GM19438 (cell line): ENCODE measurements around the gene ZFAND4.
"Not testable (repeated sequence)": the region's sequence is repeated elsewhere in the genome, so short reads cannot be mapped to it uniquely, and the experiment has no call there.

ENCODE experiments used
- ATAC-seq: cut with Tn5 transposase; IDR thresholded peaks from one replicate; pipeline ENCODE4 v1.9.1; 2021; ENCODE audit warnings: low read depth; ENCODE audit not compliant: unreplicated experiment

ZFAND4 gene

DNA sequence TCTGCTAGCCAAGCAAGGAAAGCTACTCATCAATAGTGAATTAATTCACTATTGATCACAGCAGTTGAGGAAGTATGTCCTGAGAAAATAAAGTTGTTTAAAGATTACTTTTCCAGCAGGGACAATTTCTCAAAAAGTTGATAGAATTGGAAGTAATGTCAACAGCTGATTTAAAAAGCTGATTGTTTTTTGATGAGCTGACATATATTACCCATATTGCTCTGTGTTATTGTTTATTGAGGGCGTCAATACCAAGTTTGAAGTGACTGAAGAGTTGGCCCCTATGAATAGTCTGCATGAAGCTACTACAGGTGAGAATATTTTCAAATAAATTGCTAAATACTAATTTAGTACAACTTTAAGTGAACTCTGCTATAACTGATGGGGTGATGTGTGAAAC, 28.0 kb downstream of the ZFAND4 start:
- no peak for ATAC-seq

DNA sequence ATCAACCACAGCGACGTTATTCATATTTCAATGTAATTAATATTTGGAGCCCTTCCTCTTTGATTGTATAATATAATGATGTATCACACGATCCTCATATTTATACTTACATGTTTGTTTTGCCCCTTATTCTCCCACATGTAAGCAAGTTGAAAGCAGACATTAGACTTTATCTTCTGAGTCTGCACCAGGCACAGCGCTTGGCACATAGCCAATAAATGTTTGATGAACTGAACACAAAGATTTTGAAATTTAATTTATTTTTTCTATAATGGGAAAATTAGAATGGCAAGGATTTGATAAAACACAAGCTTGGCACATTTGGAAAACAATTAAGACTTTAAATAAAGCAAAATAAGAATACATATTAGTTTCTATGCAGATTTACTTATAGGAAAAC, 31.6 kb downstream of the ZFAND4 start:
- no peak for ATAC-seq

DNA sequence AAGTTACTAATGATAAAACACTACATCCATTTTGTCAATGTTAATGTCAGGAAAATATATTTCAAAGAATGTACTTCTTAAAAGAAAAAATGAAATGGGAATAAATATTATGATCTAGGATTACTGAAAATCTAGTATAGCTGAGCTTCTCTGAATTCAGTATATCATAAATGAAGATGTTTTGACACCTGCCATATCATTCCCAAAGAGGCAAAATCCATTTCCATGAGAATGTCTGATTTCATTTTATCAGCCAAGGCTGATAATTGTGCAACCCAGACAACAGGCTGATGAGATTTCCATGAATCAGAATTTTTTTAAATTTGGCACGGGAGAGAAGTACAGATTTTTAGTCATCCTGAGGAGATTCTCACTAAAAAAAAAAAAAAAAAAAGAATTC, 32.5 kb downstream of the ZFAND4 start:
- ATAC-seq = no peak

DNA sequence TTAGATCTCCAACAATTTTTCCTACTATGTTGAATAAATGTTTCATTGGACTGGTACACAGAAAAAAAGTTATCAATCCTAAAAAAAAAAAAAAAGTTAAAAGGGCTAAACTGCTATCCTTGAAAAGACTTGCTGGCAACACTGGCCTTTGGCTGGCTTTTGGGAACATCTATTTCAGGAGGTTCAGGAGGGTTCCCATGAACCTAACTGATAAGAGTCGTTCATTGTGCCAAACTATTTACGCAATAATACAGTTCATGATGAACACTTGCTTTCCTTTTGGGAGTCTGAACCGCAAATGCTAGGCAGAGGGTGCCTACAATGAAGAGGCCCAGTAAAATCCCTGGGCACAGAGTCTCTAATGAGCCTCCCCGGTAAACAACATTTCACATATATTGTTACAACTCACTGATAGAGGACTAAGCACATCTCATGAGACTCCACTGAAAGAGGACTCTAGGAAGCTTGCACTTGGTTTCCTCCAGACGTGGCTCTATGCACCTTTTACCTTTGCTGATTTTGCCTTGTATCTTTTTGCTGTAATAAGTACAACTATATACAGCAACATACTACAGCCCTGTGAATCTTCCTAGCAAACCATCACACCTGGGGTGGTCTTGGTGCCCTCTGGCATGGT, 45.0 kb downstream of the ZFAND4 start:
- no peak for ATAC-seq

DNA sequence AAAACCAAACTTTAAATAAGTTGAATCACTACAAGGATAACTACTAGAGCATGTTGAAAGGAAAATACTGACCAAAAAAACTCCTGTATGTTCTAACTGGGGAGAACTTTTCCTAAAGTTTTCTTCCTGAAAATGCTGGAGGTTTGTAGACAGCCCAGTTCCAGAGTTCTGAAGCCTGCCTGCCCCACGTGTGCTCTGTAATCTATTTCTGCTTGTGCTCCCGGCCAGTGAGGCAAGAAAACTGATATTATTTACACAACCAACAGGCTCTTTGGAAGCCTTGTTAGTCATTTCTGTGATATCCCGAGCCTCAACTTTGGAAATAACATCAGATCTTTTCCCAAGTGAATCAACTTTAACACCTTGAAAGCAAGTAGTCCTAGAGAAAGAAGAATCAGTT, 46.7 kb downstream of the ZFAND4 start:
- no peak for ATAC-seq

DNA sequence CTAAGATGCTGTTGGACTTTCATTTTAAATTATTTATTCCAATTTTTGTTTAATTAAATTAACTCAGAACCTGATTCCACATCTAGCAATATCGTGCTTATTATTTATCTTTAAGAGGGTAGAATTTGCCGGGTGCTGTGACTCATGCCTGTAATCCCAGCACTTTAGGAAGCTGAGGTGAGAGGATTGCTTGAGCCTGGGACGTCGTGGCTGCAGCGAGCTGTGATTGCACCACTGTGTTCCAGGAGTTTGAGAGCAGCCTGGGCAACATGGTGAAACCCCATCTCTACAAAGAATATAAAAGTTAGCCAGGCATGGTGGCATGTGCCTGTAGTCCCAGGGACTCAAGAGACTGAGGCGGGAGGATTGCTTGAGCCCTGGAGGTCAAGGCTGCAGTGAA, 47.8 kb downstream of the ZFAND4 start:
- no peak for ATAC-seq

DNA sequence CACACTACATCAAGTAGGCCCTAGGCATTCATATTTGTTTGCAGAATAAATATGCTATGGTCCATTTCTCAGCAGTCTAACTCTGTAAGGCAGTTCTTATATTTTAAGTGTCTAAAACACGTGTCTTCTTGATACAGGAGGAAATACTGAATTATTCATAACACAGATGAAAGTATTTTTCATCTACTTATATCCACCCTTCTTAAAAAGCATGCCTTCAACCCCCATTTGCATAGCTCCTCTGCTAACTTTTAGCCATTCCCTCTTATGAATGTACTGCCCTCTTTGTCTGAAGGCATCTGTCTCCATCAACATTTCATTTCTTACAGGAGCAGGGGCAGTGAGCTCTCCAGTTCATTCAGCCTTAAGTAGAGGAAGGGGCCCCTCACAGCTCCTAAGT, 57.7 kb downstream of the ZFAND4 start:
- no peak for ATAC-seq

DNA sequence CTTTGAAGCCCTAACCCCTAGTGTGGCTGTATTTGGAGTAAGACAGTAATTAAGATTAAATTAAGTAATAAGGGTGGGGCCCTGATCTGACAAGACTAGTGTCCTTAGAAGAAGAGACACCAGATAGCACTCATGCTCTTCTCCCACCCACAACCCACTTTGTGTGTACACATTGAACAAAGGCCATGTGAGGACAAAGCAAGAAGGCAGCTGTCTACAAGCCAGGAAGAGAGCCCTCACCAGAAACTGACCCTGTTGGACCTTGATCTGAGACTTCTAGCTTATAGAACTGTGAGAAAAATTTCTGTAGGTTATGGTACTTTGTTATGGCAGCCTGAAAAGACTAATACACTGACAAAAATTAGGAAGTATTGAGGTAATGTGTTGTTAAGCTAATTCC, 59.8 kb downstream of the ZFAND4 start:
- no peak for ATAC-seq

DNA sequence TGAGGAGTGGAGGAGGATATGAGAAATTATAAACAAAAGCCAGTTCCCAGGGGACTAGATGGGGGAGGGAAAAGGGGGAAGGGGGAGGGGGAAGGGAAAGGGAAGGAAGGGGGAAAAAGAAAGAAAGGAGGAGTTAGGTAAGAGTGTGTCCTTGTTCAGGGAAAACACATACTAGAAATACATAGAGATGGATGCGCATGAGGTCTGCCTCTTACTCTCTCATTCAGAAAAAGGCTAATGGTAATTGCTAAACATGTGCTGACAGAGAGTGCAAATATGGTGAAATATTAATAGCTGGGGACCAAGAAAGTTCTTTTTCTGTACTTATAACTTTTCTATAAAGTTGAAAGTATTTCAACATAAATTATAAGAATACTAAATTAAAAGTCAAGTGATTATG, 64.5 kb downstream of the ZFAND4 start:
- no peak for ATAC-seq

DNA sequence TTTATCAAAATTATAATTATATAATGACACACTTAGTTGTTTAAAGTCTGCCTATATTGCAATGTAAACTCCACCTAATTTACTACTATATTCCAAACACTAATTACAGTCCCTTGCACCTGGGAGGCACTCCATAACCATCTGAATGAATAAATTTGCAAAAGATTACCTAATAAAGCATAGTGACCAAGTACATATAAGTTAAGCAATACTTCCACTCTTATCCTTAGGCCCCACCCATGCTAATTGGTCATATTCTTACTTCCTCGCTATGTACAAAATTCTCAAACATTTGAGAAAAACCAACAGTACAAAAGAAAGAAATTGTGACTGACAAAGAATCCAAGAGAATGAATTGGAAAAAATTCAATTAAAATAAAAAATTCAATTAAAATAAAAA, 65.3 kb downstream of the ZFAND4 start:
- no peak for ATAC-seq

DNA sequence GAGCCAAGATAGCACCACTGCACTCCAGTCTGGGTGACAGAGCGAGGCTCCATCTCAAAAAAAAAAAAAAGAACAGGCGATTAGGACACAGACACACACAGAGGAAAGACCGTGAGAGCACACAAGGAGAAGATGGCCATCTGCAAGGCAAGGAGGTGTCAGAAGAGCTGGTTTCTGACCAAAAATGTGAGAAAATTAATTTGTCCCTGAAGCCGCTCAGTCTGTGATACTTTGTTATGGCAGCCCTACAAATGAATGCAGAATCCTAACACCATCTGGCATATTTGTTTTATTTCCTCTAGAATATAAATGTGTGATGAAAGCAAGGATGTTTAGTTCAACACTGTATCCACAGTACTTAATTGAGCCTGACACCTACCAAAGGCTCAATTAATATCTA, 69.7 kb downstream of the ZFAND4 start:
- ATAC-seq = no peak

DNA sequence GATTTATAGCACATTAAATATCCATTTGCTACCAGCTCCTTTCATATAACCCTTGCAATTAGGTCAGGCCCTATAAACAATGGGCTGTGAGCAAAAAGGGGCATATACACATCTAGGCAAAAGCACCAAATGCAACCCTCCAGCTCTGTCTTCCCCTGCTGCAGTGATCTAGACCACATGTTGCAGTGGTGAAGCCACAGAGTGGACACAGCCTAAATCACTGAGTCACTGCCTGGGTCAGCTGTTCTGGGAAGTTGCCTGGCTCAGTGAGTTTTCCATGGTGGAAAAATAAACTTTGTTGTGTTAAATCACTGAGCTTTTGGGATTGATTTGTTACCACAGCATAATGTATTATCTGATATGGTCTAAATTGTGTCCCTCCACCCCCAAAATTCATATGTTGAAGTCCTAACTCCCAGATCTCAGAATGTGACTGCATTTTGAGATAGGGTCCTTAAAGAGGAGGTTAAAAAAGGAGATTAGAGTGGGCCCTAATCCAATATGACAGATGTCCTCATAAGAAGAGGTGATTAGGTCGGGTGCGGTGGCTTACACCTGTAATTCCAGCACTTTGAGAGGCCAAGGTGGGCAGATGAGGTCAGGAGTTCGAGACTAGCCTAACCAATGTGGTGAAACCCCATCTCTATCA, 70.4 kb downstream of the ZFAND4 start:
- ATAC-seq = no peak

DNA sequence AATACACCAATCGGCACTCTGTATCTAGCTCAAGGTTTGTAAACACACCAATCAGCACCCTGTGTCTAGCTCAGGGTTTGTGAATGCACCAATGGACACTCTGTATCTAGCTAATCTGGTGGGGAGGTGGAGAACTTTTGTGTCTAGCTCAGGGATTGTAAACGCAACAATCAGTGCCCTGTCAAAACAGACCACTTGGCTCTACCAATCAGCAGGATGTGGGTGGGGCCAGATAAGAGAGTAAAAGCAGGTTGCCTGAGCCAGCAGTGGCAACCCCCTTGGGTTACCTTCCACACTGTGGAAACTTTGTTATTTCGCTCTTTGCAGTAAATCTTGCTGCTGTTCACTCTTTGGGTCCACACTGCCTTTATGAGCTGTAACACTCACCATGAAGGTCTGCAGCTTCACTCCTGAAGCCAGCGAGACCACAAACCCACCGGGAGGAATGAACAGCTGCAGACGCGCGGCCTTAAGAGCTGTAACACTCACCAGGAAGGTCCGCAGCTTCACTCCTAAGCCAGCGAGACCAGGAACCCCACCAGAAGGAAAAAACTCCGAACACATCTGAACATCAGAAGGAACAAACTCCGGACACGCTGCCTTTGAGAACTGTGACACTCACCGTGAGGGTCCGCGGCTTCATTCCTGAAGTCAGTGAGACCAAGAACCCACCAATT, 71.2 kb downstream of the ZFAND4 start:
- not testable (repeated sequence) for ATAC-seq

DNA sequence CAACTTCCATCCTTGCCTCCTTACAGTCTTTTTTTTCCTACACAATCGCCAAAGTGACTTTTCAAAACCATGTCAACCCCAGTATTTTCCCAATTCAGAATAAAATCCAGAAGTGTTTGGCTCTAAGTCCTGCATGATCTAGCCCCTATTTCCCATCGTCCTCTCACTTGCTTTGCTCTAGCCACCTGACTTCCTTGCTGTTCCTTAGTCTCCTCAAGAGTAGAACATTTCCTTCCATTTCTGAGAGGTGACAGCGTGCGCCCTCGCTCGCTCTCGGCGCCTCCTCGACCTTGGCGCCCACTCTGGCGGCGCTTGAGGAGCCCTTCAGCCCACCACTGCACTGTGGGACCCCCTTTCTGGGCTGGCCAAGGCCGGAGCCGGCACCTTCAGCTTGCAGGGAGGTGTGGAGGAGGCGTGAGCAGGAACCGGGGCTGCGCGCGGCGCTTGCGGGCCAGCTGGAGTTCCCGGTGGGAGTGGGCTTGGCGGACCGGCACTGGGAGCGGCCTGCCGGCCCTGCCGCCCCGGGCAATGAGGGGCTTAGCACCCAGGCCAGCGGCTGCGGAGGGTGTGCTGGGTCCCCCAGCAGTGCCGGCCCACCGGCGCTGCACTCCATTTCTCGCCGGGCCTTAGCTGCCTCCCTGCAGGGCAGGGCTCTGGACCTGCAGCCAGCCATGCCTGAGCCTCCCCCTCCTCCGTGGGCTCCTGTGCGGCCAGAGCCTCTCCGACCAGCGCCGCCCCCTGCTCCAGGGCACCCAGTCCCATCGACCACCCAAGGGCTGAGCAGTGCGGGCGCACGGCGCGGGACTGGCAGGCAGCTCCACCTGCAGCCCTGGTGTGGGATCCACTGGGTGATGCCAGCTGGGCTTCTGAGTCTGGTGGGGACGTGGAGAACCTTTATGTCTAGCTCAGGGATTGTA, 72.0 kb downstream of the ZFAND4 start:
- ATAC-seq = not testable (repeated sequence)

DNA sequence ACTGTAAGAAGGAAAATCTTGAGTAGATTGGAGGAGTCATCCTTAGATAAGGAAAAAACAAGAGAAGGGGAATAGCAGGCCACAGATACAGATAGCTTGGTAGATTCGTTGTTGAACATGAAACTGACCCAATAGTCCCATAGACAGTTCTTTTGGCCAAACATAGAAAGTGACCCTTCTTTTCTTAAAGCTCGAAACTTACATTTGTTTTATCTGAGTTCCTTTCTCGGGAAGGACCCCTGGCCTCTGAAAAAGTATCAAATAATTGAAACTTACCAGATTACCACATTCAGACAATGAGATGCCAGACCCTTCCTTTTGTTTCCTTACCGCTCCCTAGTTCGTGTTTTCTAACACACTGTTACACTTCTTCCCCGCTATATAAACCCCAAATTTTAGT, 72.9 kb downstream of the ZFAND4 start:
- ATAC-seq = no peak

DNA sequence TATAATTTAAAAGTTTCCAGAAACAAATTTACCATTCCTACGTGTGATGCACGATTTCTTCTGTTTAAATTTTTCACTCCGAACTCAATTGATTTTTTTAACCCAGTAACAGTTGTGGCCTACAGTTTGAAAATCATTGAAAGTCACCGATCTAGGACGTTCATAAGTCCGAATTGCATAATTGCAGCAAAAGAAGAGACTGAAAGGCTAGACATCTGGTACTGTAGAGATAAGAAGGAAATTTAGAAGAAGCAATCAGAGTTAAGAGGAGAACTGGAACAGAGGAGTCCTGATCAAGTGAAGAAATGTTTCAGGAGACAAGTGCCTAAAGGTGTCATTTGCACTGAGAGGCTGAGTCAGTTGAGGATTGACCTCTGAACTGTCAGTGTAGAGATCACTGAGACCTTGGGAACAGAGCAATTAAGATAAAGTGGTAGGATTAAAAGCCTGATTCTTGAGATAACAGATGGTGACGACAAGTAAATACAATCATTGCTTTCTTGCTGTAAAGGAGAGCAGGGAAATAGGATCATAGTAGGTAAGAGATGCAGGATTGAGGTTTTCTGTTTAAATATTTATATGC, 73.5 kb downstream of the ZFAND4 start:
- ATAC-seq = no peak

DNA sequence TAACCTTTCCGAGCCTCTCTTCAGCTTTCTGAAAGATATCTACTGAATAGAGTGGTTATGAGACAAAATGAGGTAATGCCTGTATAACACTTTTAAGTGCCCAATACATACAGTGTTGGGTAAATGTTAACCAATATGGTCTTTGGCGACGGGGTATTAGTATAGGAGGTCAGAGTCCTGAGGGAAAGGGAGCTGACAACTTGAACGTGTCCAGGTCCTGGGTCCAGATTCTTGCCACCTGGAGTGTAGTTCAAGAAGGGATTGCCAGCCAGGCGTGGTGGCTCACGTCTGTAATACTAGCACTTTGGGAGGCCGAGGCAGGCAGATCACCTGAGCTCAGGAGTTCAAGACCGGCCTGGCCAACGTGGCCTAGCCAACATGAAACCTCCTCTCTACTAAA, 76.0 kb downstream of the ZFAND4 start:
- no peak for ATAC-seq

DNA sequence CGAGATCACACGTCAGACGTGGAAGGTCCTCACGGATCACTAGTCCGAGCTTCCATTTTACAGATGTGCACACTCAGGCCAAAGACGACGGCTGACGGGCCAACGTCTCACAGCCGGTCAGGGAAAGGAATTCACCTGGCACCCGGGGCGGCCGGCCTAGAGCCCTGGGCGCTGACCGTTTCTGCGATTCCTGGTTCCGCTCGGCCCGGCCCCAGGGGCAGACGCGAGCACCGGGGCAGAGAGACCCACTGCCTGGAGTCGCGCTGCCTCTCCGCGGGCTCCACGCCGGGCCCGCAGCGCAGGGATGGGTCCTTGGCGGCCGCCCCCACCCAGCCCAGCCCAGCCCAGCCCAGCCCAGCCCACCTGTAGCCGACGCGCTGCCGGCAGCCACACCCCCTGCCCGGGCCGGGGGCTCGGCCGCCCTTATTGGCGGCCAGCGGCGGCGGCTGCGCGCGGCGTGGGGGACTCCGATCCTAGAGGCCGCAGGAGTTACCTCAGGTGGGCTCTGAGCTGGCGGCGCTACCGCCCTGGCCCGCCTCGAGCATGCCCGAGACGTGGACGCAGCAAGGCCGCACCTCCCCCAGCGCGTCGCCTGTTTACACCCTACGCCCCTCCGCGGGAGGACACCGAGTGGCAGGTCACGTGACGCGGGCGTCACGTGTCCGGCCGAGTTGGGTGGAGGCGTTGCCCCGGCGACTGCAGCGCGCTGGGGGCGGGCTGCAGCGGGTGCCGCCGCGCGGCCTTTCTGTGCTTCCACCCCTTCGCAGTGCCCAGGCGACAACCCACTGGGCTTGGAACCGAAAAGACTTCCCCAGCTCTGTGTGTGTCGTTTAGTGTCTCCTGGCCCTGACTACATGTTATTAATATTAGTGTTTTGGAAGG, 78.1 kb downstream of the ZFAND4 start:
- ATAC-seq = peak; percentile 91

DNA sequence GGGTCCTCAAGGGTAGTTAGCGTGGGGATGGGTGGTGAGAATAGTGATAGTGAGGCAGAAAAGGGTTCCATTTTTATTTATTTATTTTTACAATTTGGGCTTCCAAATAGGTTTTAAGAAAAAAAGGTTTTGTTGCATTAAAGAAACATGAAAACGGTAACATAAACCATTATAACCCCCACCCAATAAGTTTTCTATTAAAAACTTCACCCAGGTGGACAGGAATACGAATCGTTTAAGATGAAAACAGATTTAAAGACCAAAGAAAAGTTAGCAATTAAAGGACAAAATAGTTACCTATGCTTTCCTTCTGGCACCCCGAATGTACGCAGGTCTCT, 78.7 kb downstream of the ZFAND4 start:
- ATAC-seq = no peak

DNA sequence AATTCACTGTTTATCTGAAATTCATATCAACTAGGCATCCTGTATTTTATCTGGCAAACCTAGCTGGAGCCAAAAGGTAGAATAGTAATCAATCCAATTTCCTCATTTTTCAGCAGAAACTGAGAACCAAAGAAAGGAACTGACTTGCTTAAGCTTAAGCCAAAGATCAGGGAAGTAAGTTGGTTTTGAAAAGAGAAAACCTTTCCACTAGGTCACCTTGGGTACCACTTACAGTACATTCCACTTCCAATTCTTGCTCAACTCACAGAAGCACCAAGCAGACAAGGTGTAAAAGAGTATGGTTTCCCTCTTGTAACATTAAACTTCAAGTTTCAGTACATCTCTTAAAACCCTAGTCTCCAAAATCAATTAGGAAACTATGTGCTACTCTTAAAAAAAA, 79.6 kb downstream of the ZFAND4 start:
- ATAC-seq = no peak
